Mesodermal cell (in vitro differentiated cells): ENCODE measurements around the gene FHIT.

ENCODE experiments used
- H3K27ac ChIP-seq: 2 replicates; pipeline ENCODE4 v1.7.0; 2013; ENCODE audit warnings: mild to moderate bottlenecking, low read depth, low read length, moderate library complexity; ENCODE audit not compliant: severe bottlenecking
- H3K36me3 ChIP-seq: 2 replicates; pipeline ENCODE4 v1.7.1; 2013; ENCODE audit warnings: mild to moderate bottlenecking, low read length, moderate library complexity; ENCODE audit not compliant: control insufficient read depth, insufficient read depth
- H3K4me1 ChIP-seq: one replicate; pipeline ENCODE4 v1.7.1; 2013; ENCODE audit warnings: mild to moderate bottlenecking, low read length; ENCODE audit not compliant: insufficient read depth, control insufficient read depth, poor library complexity, severe bottlenecking
- H3K4me3 ChIP-seq: 2 replicates; pipeline ENCODE4 v1.7.0; 2013; ENCODE audit warnings: low read length, control low read depth, mild to moderate bottlenecking; ENCODE audit not compliant: insufficient read depth, poor library complexity, severe bottlenecking; ENCODE audit errors: extremely low read depth
- H3K9me3 ChIP-seq: 2 replicates; pipeline ENCODE4 v1.7.1; 2013; ENCODE audit warnings: mild to moderate bottlenecking, low read length, moderate library complexity; ENCODE audit not compliant: control insufficient read depth
- WGBS, 2 experiments: methylation state at CpG; one replicate each; pipeline ENCODE4 v1.1.5; 2013; ENCODE audit warnings: missing lambda C conversion rate in 2 of 2; ENCODE audit not compliant: insufficient coverage in 2 of 2; 5-methylcytosine and 5-hydroxymethylcytosine counted together

Gene FHIT

DNA sequence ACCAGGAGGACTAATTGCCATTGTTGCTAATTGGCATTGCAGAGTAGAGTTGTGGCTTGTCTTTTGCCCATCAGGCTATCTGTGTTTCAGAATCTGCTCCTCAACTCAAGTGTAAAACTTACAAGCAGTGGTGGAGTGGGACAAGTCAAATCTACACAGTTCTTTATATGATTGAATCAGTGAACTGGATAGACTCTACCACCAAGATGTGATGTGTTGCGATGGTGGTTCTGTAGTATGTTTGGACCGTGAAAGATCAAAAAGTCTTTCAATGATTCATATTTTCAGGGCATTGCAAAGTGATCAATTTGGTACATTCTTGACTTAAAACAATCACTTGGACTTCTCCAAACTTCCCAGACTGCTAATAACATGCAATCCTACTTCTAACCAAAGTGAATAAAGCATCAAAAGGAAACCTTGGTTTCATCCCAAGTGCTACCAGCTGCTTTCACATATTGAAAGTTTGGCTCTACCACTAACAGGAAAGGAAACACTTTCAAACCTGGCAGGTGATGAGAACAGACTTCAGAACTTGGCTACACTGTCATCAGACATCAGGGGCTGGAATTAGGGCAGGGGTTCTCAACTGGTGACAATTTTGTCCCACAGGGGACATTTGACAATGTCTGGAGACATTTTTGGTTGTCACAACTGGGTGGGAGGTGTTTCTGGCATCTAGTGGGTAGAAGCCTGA is 1356.7 kb downstream of the FHIT start:
- Histone ChIP-seq H3K4me1 (no peaks in the 10 kb centered on the region), H3K36me3 (no peaks in the 10 kb centered on the region), H3K4me3 (no peak overlapping the region), H3K27ac (no peak overlapping the region), H3K9me3 (no peaks in the 10 kb centered on the region)
- WGBS, 2 experiments = no CpG with 5 or more reads among the region's 2 CpGs

DNA sequence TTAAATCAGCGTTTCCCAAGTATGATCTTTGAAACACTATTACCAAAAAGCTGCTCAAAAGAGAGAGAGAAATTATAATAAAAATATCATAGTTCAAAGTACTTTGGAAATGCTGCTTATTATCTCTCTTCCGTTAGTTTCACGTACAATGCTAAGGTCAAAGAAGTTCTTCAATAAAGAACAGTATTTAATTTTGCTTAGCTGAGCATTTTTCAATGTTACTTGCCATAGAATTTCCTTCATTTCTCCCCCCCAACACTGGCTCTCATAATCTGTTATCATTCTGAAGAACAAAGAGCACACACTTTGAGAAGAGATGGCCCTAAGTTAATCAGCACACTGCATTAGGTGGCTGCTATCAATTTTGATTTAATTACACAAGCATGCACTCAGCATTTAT is 1360.6 kb downstream of the FHIT start:
- Histone ChIP-seq H3K27ac (no peak overlapping the region), H3K4me3 (no peak overlapping the region), H3K4me1 (no peaks in the 10 kb centered on the region), H3K9me3 (no peaks in the 10 kb centered on the region), H3K36me3 (no peaks in the 10 kb centered on the region)
- no CpG with 5 or more reads among the region's 3 CpGs for WGBS, 2 experiments

DNA sequence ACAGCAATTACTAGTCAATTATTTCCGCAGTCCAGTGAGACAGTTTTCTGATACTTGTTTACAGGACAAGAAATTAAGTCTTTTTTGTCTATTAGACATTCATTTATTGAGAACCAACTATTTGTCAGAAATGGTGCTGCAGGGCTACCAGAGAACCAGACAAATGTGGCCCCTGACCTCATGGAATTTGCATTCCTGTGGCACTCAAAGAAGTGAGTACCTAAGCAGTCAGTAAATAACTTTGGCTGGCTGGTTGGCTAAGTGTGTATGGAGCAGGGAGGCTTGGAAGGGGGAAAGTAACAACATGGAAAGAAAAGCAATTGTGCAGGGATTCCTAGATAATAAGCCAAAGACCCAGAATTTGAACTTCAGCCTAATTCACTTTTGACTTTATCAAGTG is 1364.5 kb downstream of the FHIT start:
- Histone ChIP-seq H3K4me3 (no peak overlapping the region), H3K36me3 (no peaks in the 10 kb centered on the region), H3K9me3 (no peaks in the 10 kb centered on the region), H3K4me1 (no peaks in the 10 kb centered on the region), H3K27ac (no peak overlapping the region)
- no CpG with 5 or more reads among the region's 1 CpG for WGBS, 2 experiments

DNA sequence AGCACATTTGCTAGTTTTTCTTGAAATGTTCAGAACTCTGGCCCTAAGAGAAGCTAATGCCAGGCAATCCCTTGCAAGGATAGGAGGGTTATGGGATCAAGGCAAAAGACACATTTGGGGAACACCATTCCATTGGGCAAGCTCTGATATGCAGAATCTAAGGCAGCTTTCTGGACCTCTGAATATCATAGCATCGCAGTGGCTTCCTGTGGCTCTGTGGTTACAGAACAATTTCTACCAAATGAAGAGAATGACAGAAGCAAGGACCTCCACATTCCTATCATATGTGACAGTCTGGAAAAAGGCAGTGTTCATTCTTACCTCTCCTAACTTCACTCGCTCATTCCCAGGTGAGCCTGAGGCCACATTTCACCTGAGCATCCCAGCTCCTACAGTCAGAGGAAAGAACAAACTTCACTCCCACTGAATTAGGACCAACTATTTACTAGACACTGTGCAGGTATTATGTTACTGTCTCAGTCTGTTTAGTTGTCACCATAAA is 1365.3 kb downstream of the FHIT start:
- Histone ChIP-seq H3K4me1 (no peaks in the 10 kb centered on the region), H3K9me3 (no peaks in the 10 kb centered on the region), H3K36me3 (no peaks in the 10 kb centered on the region), H3K4me3 (no peak overlapping the region), H3K27ac (no peak overlapping the region)
- WGBS, 2 experiments = 83 to 100% methylated on average over 1 of the region's 2 CpGs

DNA sequence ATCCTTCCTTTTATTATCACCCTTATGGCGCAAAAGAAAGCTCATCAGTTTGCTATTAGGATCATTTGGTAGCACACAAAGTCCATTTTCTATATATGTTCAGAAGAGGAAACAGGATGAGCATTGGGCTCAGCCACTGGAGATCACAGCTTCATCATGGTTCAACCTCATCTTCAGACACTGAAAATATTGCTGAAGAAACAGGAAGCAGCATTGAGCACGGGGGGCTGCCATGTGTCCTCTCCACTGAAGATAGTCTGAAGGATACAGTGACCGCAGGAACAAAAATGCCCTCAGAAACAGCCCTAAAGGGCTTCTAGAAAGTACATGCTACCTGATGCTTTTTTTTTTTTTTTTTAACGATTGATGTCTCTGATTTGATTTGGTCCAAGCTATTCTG is 1366.2 kb downstream of the FHIT start:
- no peaks in the 10 kb centered on the region for H3K36me3 ChIP-seq
- H3K27ac ChIP-seq = no peak overlapping the region
- H3K9me3 ChIP-seq = no peaks in the 10 kb centered on the region
- no peak overlapping the region for H3K4me3 ChIP-seq
- WGBS, 2 experiments = 94 to 95% methylated on average over 2 of the region's 4 CpGs
- H3K4me1 ChIP-seq = no peaks in the 10 kb centered on the region

DNA sequence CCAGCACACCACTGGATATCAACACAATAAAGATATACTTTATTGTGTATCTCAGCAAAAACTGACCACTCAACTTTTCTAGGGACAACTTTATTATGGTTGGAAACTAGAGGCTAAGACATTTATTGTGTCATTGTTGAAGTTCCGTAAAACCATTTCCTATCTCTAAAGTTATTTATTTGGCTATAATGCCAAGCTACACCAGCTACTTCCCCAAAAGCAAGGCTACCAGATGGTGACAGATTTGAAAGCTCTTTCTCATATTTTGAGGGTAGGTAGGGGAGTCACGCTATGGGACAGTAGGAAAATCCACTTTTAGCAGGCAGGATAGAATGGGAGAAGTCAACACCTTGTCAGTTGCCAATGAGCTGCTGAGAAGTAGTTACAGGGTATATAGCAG is 1366.8 kb downstream of the FHIT start:
- Histone ChIP-seq H3K36me3 (no peaks in the 10 kb centered on the region), H3K27ac (no peak overlapping the region), H3K4me3 (no peak overlapping the region), H3K9me3 (no peaks in the 10 kb centered on the region), H3K4me1 (no peaks in the 10 kb centered on the region)
- 86 to 89% methylated on average over 1 of the region's 2 CpGs for WGBS, 2 experiments

- no peak overlapping the region for H3K27ac ChIP-seq
- WGBS, 2 experiments = 86 to 100% methylated on average over 1 of the region's 2 CpGs
- no peaks in the 10 kb centered on the region for H3K9me3 ChIP-seq
- no peak overlapping the region for H3K4me3 ChIP-seq
- no peaks in the 10 kb centered on the region for H3K4me1 ChIP-seq
- H3K36me3 ChIP-seq = no peaks in the 10 kb centered on the region
These were observed 1368.5 kb downstream of the FHIT start for GRCh38 chr3:59882746-59883145.

DNA sequence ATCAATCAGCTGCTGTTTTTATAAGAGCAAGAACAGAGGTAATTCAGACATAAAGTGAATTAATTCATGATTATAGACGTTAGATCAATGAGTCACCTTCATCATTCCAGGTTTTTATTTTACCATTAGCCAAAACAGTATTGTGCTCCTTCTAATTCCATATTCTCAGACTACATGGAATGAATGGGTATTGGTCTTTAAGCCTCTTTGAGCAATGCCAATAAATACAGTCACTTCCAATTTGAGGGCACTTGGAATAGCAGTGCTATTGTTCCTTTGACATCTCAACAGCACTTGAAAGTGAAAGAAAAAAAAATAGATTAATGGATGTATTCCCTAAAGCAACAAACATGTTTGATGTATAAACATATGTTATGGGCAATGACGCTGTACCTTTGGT is 1370.5 kb downstream of the FHIT start:
- Histone ChIP-seq H3K9me3 (no peaks in the 10 kb centered on the region), H3K36me3 (no peaks in the 10 kb centered on the region), H3K4me1 (no peaks in the 10 kb centered on the region), H3K27ac (no peak overlapping the region), H3K4me3 (no peak overlapping the region)
- WGBS, 2 experiments = 100% methylated on average over 1 of the region's 2 CpGs; no CpG with 5 or more reads in 1 of the 2 experiments

DNA sequence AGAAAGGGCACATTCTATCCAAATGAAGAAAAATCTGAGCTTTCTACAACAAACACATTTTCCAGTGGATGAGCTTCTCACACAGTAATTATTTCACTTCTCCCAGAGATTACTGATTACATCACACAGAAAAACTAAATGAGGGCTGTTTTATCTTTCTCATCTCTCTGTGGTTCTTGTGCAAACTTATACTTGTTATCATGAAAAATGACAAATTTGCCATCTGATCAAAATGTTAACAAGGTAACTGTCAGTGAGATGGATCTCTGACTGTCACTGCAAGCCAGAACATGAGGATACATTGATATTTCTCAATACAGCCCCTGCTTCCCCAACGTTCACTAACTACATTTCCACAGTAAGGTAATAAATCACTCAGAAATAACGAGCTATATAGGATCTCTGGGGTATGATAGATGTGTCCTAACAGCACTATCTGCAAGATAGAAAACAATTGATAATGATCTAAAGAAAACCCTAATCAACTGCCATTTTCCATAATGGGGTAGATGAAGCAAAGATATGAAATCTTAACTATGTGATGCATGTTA is 1372.1 kb downstream of the FHIT start:
- H3K27ac ChIP-seq = no peak overlapping the region
- H3K4me3 ChIP-seq = no peak overlapping the region
- no peaks in the 10 kb centered on the region for H3K4me1 ChIP-seq
- H3K9me3 ChIP-seq = no peaks in the 10 kb centered on the region
- H3K36me3 ChIP-seq = no peaks in the 10 kb centered on the region
- WGBS, 2 experiments = no CpG with 5 or more reads among the region's 2 CpGs

- 92 to 100% methylated on average over 1 to 2 of the region's 2 CpGs for WGBS, 2 experiments
- no peaks in the 10 kb centered on the region for H3K9me3 ChIP-seq
- no peaks in the 10 kb centered on the region for H3K4me1 ChIP-seq
- no peaks in the 10 kb centered on the region for H3K36me3 ChIP-seq
- no peak overlapping the region for H3K4me3 ChIP-seq
- H3K27ac ChIP-seq = no peak overlapping the region
These were observed 1373.2 kb downstream of the FHIT start for GRCh38 chr3:59878038-59878427.

DNA sequence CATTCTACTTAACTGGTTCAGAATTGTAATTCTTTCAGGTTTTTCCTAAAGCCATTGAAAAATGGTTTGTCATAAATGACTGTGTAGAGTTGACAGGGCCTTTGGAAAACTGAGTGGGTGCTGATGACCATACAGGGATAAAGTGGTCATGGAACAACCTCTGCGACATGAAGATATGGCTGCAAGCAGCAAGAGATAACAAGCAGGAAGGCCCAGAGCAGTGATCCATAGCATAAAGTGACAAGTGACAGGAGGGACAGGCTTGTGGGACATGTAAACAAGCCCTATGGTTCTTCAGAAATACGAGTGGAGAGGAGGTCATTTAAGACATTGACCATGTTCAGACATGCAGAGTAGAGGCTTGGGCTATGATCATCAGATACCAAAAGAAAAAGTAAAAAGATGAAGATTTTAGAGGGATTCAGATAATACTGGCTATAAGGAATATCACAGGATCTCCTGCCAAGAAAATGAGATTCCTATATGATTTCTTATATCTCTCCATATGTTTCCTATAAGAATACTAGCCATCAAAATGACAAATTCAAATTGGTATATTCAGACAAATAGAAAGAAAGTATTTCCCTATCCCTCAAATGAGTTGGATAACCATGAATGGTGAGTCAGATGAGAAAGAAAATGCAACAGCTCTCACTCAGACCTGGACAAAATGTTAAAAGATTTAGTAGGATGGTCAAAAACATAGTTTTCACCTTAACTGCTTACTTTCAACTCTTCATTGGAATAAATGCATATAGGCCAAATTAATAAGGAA is 1373.8 kb downstream of the FHIT start:
- no peak overlapping the region for H3K27ac ChIP-seq
- WGBS, 2 experiments = 85 to 90% methylated on average over 2 of the region's 2 CpGs
- H3K4me1 ChIP-seq = no peaks in the 10 kb centered on the region
- no peaks in the 10 kb centered on the region for H3K36me3 ChIP-seq
- no peaks in the 10 kb centered on the region for H3K9me3 ChIP-seq
- H3K4me3 ChIP-seq = no peak overlapping the region
